ENCODE results near the gene MRPL38. TPM values are rescaled to one million over a fixed set of nuclear protein-coding genes. Genes with fewer than 3 reads are reported as not detected.

Gene MRPL38
- polyA plus RNA-seq, 3 donors, result 27.8 to 44.1 (median 36.0) TPM

- Histone ChIP-seq H4K20me1 (ENCODE audit: insufficient read depth, low read length) (no peaks in the 10 kb centered on the region), H3K79me2 (ENCODE audit: insufficient read depth, low read length) (no peaks in the 10 kb centered on the region), H3K4me3 (replicated peaks in 1 of 3; ENCODE audit: low read depth in 2 of 3, low read length in 3 of 3) (peak overlapping the region in 1 of 3 experiments; percentile 60), H3K4me2 (replicated peaks; ENCODE audit: extremely low read depth, low read length, poor library complexity, severe bottlenecking) (peak overlapping the region; percentile 58), H3K27ac (ENCODE audit: low read depth in 1 of 2, low read length in 2 of 2) (no peak overlapping the region), H3K27me3 (ENCODE audit: control insufficient read depth in 2 of 2, insufficient read depth in 2 of 2, low read length in 2 of 2) (peaks cover 16 to 43% of the 10 kb centered on the region in 2 donors), H3K36me3 (replicated peaks in 1 of 2; ENCODE audit: control insufficient read depth in 1 of 2, insufficient read depth in 2 of 2, low read length in 2 of 2) (no peaks in the 10 kb centered on the region), H2AFZ (ENCODE audit: insufficient read depth, low read depth, low read length, poor library complexity, severe bottlenecking) (no peak overlapping the region), H3K9me3 (replicated peaks in 1 of 2; ENCODE audit: control insufficient read depth in 1 of 2, insufficient read depth in 1 of 2, low read length in 2 of 2) (peaks cover 0 to 5% of the 10 kb centered on the region in 2 donors), H3K9ac (ENCODE audit: insufficient read depth, low read length, poor library complexity, severe bottlenecking) (no peak overlapping the region), H3K4me1 (ENCODE audit: control insufficient read depth in 1 of 2, insufficient read depth in 2 of 2, low read length in 2 of 2) (peaks cover 27 to 38% of the 10 kb centered on the region in 2 donors)
- peaks cover 28% of the 10 kb centered on the region for H3K4me1 Mint-ChIP-seq
- peaks cover 44 to 54% (median 45%) of the 10 kb centered on the region in 3 donors for H3K27me3 Mint-ChIP-seq (ENCODE audit: low read depth in 3 of 3)
- intact Hi-C loops (cut with micrococcal nuclease), result no loop called here
- TF ChIP-seq CTCF (IDR thresholded peaks at IDR 0.05), result no peak
- peaks cover 2 to 6% of the 10 kb centered on the region in 2 donors for H3K36me3 Mint-ChIP-seq
- H3K9me3 Mint-ChIP-seq, result peaks cover 0 to 14% (median 4%) of the 10 kb centered on the region in 7 donors
- WGBS (ENCODE audit: insufficient coverage), result 71% methylated on average over 6 of the region's 18 CpGs
- DNase-seq, result no peak
- H3K27ac Mint-ChIP-seq, result no peak overlapping the region
- H3K4me3 Mint-ChIP-seq, result peak overlapping the region in 1 of 2 donors; percentile 95
Observed at GRCh38 chr17:75875182-75875939, 29.3 kb downstream of the MRPL38 start.

GRCh38 chr17:75874323-75875181 is 30.1 kb downstream of the MRPL38 start:
- H4K20me1 ChIP-seq (ENCODE audit: insufficient read depth, low read length), result no peaks in the 10 kb centered on the region
- no peak for DNase-seq
- 96% methylated on average over 26 of the region's 38 CpGs for WGBS (ENCODE audit: insufficient coverage)
- TF ChIP-seq CTCF (IDR thresholded peaks at IDR 0.05), result no peak
- no peak overlapping the region for H3K9ac ChIP-seq (ENCODE audit: insufficient read depth, low read length, poor library complexity, severe bottlenecking)
- H3K9me3 ChIP-seq (replicated peaks in 1 of 2; ENCODE audit: control insufficient read depth in 1 of 2, insufficient read depth in 1 of 2, low read length in 2 of 2), result peaks cover 0 to 5% of the 10 kb centered on the region in 2 donors
- H3K79me2 ChIP-seq (ENCODE audit: insufficient read depth, low read length), result no peaks in the 10 kb centered on the region
- H3K27ac ChIP-seq (ENCODE audit: low read depth in 1 of 2, low read length in 2 of 2), result no peak overlapping the region
- H2AFZ ChIP-seq (ENCODE audit: insufficient read depth, low read depth, low read length, poor library complexity, severe bottlenecking), result no peak overlapping the region
- no peaks in the 10 kb centered on the region for H3K36me3 ChIP-seq (replicated peaks in 1 of 2; ENCODE audit: control insufficient read depth in 1 of 2, insufficient read depth in 2 of 2, low read length in 2 of 2)
- Mint-ChIP-seq H3K27ac (no peak overlapping the region), H3K36me3 (peaks cover 2 to 6% of the 10 kb centered on the region in 2 donors), H3K4me3 (no peak overlapping the region), H3K9me3 (peaks cover 0 to 14% (median 4%) of the 10 kb centered on the region in 7 donors), H3K27me3 (ENCODE audit: low read depth in 3 of 3) (peaks cover 36 to 46% (median 37%) of the 10 kb centered on the region in 3 donors), H3K4me1 (peaks cover 28% of the 10 kb centered on the region)
- H3K4me2 ChIP-seq (replicated peaks; ENCODE audit: extremely low read depth, low read length, poor library complexity, severe bottlenecking), result no peak overlapping the region
- H3K4me3 ChIP-seq (replicated peaks in 1 of 3; ENCODE audit: low read depth in 2 of 3, low read length in 3 of 3), result no peak overlapping the region
- intact Hi-C loops (cut with micrococcal nuclease), result no loop called here
- peaks cover 27 to 38% of the 10 kb centered on the region in 2 donors for H3K4me1 ChIP-seq (ENCODE audit: control insufficient read depth in 1 of 2, insufficient read depth in 2 of 2, low read length in 2 of 2)
- peaks cover 14 to 35% of the 10 kb centered on the region in 2 donors for H3K27me3 ChIP-seq (ENCODE audit: control insufficient read depth in 2 of 2, insufficient read depth in 2 of 2, low read length in 2 of 2)
